Sigmoid colon (tissue), 7 donors: Measurements from ENCODE around the gene KIF21A. TPM values are rescaled to one million over a fixed set of nuclear protein-coding genes. Genes with fewer than 3 reads are reported as not detected.

Experiments used
- DNase-seq: peaks from one replicate; pipeline ENCODE4 v3.0.0-alpha.2; 2019
- H3K27ac ChIP-seq, 4 donors: fragments of 200-600 bp; sonication (generic); one replicate each; pipeline ENCODE4 v1.5.1; 2016 to 2019; ENCODE audit warnings: mild to moderate bottlenecking in 1 of 4
- H3K27me3 ChIP-seq, 3 donors: fragments of 200-600 bp; sonication (generic); one replicate each; pipeline ENCODE4 v1.5.1; 2019; ENCODE audit warnings: mild to moderate bottlenecking in 1 of 3
- H3K36me3 ChIP-seq, 4 donors: fragments of 200-600 bp; sonication (generic); one replicate each; pipeline ENCODE4 v1.5.1; 2016 to 2019
- H3K4me1 ChIP-seq, 4 donors: fragments of 200-600 bp; sonication (generic); one replicate each; pipeline ENCODE4 v1.5.1; 2017 to 2019
- H3K4me3 ChIP-seq, 4 donors: fragments of 200-600 bp; sonication (generic); one replicate each; pipeline ENCODE4 v1.5.1; 2017 to 2019; ENCODE audit warnings: mild to moderate bottlenecking in 2 of 4, moderate library complexity in 1 of 4
- H3K9me3 ChIP-seq, 4 donors: fragments of 200-600 bp in 3 of 4; sonication (generic) in 3 of 4; one replicate each; pipeline versions ENCODE4 v1.5.1 to v1.6.1; 2013 to 2019
- CTCF ChIP-seq, 4 experiments: fragments of 450-650 bp in 3 of 4; fragments of 200-600 bp in 1 of 4; IDR thresholded peaks; one replicate each; pipeline ENCODE4 v1.5.1; 2016 to 2019; ENCODE audit warnings: antibody characterized with exemption in 4 of 4, mild to moderate bottlenecking in 3 of 4, moderate library complexity in 2 of 4
- EP300 ChIP-seq, 4 donors: sonication (generic); formaldehyde crosslinking; IDR thresholded peaks; one replicate each; pipeline ENCODE4 v1.6.1; 2017; ENCODE audit warnings: antibody characterized with exemption in 4 of 4
- POLR2A ChIP-seq, 2 donors: fragments of 450-650 bp; IDR thresholded peaks; one replicate each; pipeline ENCODE4 v1.6.1; 2016; ENCODE audit warnings: antibody characterized with exemption in 2 of 2, mild to moderate bottlenecking in 2 of 2, moderate library complexity in 2 of 2
- POLR2AphosphoS5 ChIP-seq, 4 donors: sonication (generic); formaldehyde crosslinking; IDR thresholded peaks; one replicate each; pipeline ENCODE4 v1.6.1; 2017; ENCODE audit warnings: antibody characterized with exemption in 4 of 4
- WGBS, 2 donors: extraction: QIAGEN DNeasy Blood & Tissue Kit; methylation state at CpG; one replicate each; pipeline ENCODE4 v1.1.7; 2013; 5-methylcytosine and 5-hydroxymethylcytosine counted together
- intact Hi-C: fragments of 100-400 bp; cut with DNase I; formaldehyde crosslinking; loops from one replicate; pipeline ENCODE4 v1.15.1; 2023
- polyA plus RNA-seq, 3 donors: library from polyadenylated mRNA; stranded (reverse); fragments of 200-250 nt; gene quantifications; one replicate each; pipeline ENCODE4 v1.2.3, GENCODE V29; 2013
- total RNA-seq, 4 donors: library from RNA; depleted of rRNA; stranded (reverse); fragments of >200 nt; gene quantifications; one replicate each; pipeline ENCODE4 v1.1.0, GENCODE V29; 2016
- donor health status: healthy with polysubstance abuse.
- donor health status: Bipolar disorder and iron deficiency.
- donor health status: healthy.

The KIF21A gene
- total and polyA plus RNA-seq, 7 donors = 9.3 to 23.9 (median 16.9) TPM

- TF ChIP-seq CTCF (IDR thresholded peaks at IDR 0.05) (no peak), POLR2AphosphoS5 (IDR thresholded peaks at IDR 0.05) (no peak), POLR2A (IDR thresholded peaks at IDR 0.05) (no peak), EP300 (IDR thresholded peaks at IDR 0.05) (no peak)
- Histone ChIP-seq H3K4me1 (no peaks in the 10 kb centered on the region), H3K36me3 (no peaks in the 10 kb centered on the region), H3K4me3 (no peak overlapping the region), H3K27me3 (no peaks in the 10 kb centered on the region), H3K9me3 (no peaks in the 10 kb centered on the region), H3K27ac (no peak overlapping the region)
- intact Hi-C loops = no loop called here
- no peak for DNase-seq
Measured at GRCh38 chr12:39403376-39403775, 39.5 kb downstream of the KIF21A start.

GRCh38 chr12:39402922-39403321 is 40.0 kb downstream of the KIF21A start:
- Histone ChIP-seq H3K9me3 (no peaks in the 10 kb centered on the region), H3K27ac (no peak overlapping the region), H3K36me3 (no peaks in the 10 kb centered on the region), H3K4me1 (no peaks in the 10 kb centered on the region), H3K4me3 (no peak overlapping the region), H3K27me3 (no peaks in the 10 kb centered on the region)
- DNase-seq = no peak
- intact Hi-C loops = no loop called here
- TF ChIP-seq POLR2AphosphoS5 (IDR thresholded peaks at IDR 0.05) (no peak), CTCF (IDR thresholded peaks at IDR 0.05) (no peak), POLR2A (IDR thresholded peaks at IDR 0.05) (no peak), EP300 (IDR thresholded peaks at IDR 0.05) (no peak)

- WGBS, 2 donors = 89 to 92% methylated on average over 2 of the region's 2 CpGs
- Histone ChIP-seq H3K27me3 (no peaks in the 10 kb centered on the region), H3K36me3 (no peaks in the 10 kb centered on the region), H3K27ac (no peak overlapping the region), H3K4me1 (no peaks in the 10 kb centered on the region), H3K4me3 (no peak overlapping the region), H3K9me3 (no peaks in the 10 kb centered on the region)
- DNase-seq = no peak
- TF ChIP-seq POLR2AphosphoS5 (IDR thresholded peaks at IDR 0.05) (no peak), EP300 (IDR thresholded peaks at IDR 0.05) (no peak)
- intact Hi-C loops = no loop called here
Measured at GRCh38 chr12:39401459-39401858, 41.5 kb downstream of the KIF21A start.

GRCh38 chr12:39395866-39396265 is 47.1 kb downstream of the KIF21A start:
- H3K27ac ChIP-seq = no peak overlapping the region
- intact Hi-C loops = no loop called here
- 82 to 92% methylated on average over 6 of the region's 6 CpGs for WGBS, 2 donors

GRCh38 chr12:39393890-39394289 is 49.0 kb downstream of the KIF21A start:
- Histone ChIP-seq H3K27ac (no peak overlapping the region), H3K27me3 (no peaks in the 10 kb centered on the region), H3K4me1 (no peaks in the 10 kb centered on the region), H3K4me3 (no peak overlapping the region), H3K9me3 (no peaks in the 10 kb centered on the region), H3K36me3 (no peaks in the 10 kb centered on the region)
- WGBS, 2 donors = 58 to 82% methylated on average over 5 of the region's 5 CpGs
- no peak for DNase-seq
- no peak for TF ChIP-seq EP300 (IDR thresholded peaks at IDR 0.05)
- TF ChIP-seq CTCF (IDR thresholded peaks at IDR 0.05) = no peak
- TF ChIP-seq POLR2A (IDR thresholded peaks at IDR 0.05) = no peak
- TF ChIP-seq POLR2AphosphoS5 (IDR thresholded peaks at IDR 0.05) = no peak
- intact Hi-C loops = no loop called here

More at GRCh38 chr12:39395866-39396265, 47.1 kb downstream of the KIF21A start:
- H3K9me3 ChIP-seq = no peaks in the 10 kb centered on the region
- TF ChIP-seq POLR2A (IDR thresholded peaks at IDR 0.05) (no peak), EP300 (IDR thresholded peaks at IDR 0.05) (no peak), POLR2AphosphoS5 (IDR thresholded peaks at IDR 0.05) (no peak), CTCF (IDR thresholded peaks at IDR 0.05) (no peak)
- no peaks in the 10 kb centered on the region for H3K4me1 ChIP-seq
- DNase-seq = no peak
- H3K4me3 ChIP-seq = no peak overlapping the region
- H3K36me3 ChIP-seq = no peaks in the 10 kb centered on the region
- no peaks in the 10 kb centered on the region for H3K27me3 ChIP-seq
